22Rv1 (cell line): ENCODE results near the gene NARF.

Experiments used
- H3K27ac ChIP-seq: fragments of 450-650 bp; 2 replicates; pipeline ENCODE4 v1.5.1; 2017
- ZFX ChIP-seq: fragments of 450-650 bp; IDR thresholded peaks from 2 replicates; pipeline ENCODE4 v1.6.1; 2017; ENCODE audit warnings: antibody characterized with exemption, borderline replicate concordance
- TF ChIP-seq, protein P1 (sequence below): fragments of 450-650 bp; IDR thresholded peaks from 2 replicates; pipeline ENCODE4 v1.5.1; 2017; ENCODE audit warnings: mild to moderate bottlenecking

The NARF gene

DNA sequence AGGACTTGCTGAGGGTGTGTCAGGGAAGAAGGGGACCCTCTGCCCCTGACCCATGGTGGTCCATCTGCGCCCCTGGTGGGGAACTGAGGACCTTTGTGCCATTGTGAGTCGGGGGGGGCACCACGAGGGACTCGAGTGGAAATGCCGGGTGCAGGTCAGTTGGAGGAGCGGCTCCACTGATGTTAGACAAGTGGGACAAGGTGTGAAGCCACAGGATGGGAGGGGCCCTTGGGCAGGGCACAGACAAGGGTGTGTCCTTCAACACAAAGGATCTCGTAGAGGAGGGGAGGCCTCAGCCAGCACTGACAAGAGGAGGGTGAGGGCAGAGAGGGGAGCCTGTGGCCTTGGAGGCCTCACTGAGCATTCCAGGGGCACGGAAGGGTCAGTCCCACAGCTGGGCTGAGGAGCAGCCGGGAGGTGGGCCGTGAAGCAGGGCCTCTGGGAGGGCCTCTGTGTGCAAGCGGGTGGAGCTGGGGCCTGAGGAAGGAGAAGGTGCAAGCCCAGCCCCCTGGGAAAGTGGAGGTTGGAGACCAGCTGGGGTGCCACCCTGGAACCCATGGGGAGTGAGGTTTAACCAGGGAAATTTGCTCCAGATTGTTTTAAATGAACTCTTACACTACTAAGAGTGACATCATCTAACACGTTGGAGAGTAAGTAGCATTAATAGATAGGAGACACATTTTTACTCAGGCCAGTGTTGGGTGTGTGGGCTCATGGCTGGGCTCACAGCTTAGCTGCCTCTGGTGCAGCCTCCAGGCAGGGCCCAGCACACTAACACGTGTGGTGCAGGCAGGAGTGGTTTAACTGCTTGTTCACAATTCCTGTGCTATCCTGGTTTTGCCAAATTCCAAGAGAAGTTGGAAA lies 27.9 kb downstream of the NARF start:
- TF ChIP-seq ZFX = no peak
- no peak overlapping the region for H3K27ac ChIP-seq

DNA sequence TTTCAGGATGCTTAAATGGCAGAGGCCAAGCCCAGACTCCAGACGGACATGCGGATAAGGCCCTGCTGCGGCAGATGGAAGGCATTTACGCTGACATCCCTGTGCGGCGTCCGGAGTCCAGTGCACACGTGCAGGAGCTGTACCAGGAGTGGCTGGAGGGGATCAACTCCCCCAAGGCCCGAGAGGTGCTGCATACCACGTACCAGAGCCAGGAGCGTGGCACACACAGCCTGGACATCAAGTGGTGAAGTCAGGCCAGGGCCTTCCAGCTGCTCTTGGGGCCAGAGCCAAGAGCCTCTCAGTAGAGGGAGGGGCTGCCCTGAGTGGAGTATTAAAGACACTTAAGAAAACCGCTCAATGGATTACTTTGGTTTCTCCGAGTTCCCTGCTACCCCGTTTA lies 29.4 kb downstream of the NARF start:
- TF ChIP-seq, protein P1, sequence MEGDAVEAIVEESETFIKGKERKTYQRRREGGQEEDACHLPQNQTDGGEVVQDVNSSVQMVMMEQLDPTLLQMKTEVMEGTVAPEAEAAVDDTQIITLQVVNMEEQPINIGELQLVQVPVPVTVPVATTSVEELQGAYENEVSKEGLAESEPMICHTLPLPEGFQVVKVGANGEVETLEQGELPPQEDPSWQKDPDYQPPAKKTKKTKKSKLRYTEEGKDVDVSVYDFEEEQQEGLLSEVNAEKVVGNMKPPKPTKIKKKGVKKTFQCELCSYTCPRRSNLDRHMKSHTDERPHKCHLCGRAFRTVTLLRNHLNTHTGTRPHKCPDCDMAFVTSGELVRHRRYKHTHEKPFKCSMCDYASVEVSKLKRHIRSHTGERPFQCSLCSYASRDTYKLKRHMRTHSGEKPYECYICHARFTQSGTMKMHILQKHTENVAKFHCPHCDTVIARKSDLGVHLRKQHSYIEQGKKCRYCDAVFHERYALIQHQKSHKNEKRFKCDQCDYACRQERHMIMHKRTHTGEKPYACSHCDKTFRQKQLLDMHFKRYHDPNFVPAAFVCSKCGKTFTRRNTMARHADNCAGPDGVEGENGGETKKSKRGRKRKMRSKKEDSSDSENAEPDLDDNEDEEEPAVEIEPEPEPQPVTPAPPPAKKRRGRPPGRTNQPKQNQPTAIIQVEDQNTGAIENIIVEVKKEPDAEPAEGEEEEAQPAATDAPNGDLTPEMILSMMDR = no peak
- no peak for TF ChIP-seq ZFX
- no peak overlapping the region for H3K27ac ChIP-seq

DNA sequence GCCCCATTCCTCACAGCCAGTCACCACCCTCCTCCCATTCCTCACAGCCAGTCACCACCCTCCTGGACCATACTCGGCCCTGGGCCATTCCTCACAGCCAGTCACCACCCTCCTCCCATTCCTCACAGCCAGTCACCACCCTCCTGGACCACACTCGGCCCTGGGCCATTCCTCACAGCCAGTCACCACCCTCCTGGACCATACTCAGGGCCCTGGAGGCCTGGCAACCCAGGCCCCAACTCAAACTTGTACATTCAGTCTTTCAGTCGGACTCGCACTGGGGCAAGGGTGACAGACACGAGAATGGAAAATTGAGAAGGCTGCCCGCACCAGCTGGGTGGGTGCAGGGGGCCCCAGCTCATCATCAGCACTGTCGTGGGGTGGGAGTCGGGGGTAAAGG lies 30.6 kb downstream of the NARF start:
- no peak overlapping the region for H3K27ac ChIP-seq
- TF ChIP-seq, protein P1 = no peak
- TF ChIP-seq ZFX = no peak

DNA sequence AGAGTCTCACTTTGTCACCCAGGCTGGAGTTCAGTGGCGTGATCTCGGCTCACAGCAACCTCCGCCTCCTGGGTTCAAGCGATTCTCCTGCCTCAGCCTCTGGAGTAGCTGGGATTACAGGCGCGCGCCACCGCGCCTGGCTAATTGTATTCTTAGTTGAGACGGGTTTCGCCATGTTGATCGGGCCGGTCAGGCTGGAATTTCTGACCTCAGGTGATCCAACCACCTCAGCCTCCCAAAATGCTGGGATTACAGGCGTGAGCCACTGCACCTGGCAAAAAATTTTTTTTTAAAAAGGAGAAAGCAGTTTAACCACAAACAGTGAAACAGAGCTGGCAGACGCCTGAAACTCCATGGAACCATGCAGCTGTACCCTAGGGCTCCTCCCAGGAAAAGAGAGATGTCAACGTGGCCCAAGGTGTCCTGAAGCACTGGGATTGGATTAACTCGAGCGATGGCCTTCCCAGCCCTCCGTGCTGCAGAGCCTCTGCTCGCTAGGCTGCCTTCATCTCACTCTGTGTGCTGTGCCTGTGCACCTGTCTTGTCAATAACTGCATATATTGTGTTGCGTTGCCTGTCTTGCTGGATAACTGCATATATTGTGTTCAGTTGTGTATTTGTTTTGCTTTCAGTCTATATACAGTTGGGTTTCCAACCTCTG lies 31.4 kb downstream of the NARF start:
- no peak for TF ChIP-seq ZFX
- TF ChIP-seq, protein P1 = no peak
- no peak overlapping the region for H3K27ac ChIP-seq

DNA sequence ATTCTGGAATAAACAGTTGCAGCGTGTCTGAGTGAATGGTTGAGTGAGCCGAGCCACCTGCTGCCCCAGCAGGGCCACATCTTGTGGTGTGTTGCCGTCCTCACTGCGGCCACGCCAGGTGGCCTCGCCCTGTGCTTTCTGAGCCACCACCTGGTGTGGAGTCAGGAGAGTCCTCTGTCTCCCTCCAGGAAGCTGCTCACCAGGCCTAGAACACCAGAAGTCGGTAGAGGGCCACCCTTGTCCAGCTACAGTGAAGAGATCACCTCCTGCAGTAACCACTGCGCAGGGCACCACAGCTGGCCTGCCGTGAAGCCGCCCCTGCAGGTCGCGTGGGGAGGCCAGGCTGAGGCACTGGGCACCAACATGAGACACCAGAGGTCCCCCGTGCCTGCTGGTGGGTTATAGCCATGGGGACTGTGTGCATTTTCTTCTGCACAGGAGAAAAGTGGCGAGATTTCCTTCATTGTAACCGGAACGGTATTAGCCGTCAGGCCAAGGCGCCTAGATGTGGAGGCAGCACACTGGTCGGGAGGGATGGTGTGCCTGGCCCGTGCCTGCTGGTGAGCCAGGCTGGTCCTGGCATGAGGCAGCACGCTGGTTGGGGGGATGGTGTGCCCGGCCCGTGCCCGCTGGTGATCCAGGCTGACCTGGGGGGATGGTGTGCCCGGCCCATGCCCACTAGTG lies 32.1 kb downstream of the NARF start:
- H3K27ac ChIP-seq = no peak overlapping the region
- TF ChIP-seq, protein P1 = no peak
- no peak for TF ChIP-seq ZFX

DNA sequence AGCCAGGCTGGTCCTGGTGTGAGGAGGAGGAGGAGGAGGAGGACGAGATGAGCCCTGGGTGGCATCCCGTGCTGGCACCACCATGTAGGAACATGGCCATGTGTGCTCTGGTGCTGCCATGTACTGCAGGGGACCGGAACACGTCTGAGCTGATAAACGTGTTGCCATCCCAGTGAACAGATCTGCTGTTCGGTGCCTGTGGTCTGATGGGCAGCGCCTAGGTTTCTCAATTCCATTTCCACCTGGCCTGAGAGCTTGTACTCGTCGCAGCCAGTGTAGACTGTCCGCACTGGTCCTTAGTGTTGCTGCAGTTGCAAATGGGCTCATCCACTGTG lies 32.6 kb downstream of the NARF start:
- no peak overlapping the region for H3K27ac ChIP-seq
- TF ChIP-seq ZFX = no peak
- TF ChIP-seq, protein P1 = no peak

DNA sequence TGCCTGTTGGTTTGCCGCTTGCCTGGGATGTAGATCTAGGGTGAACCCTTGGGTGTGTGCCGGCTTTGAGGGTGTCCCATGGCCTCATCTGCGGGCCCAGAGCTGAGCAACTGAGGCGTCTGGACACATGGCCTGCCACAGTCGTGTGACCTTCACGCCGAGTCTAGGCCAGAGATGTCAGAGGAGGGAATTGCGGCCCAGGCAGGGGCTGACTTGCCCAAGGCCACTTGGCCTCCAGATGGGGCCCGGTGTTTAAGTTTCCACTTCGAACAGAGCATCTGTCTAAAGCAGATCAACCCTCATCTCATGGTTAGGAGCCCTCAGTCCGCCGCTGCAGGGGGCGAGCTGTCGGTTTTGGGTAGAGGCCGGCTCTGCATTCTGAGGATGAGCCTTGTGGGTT lies 33.0 kb downstream of the NARF start:
- TF ChIP-seq, protein P1 = no peak
- no peak for TF ChIP-seq ZFX
- no peak overlapping the region for H3K27ac ChIP-seq
